GM21825 (cell line): Measurements from ENCODE around the gene BRAF.
"Not testable (repeated sequence)": the region's sequence is repeated elsewhere in the genome, so short reads cannot be mapped to it uniquely, and the experiment has no call there.

Experiments
- ATAC-seq: cut with Tn5 transposase; IDR thresholded peaks from one replicate; pipeline ENCODE4 v1.9.1; 2021; ENCODE audit warnings: mild to moderate bottlenecking, moderate library complexity; ENCODE audit not compliant: unreplicated experiment

BRAF gene

GRCh38 chr7:140920745-140921144 is 4.0 kb downstream of the BRAF start:
- no peak for ATAC-seq

DNA sequence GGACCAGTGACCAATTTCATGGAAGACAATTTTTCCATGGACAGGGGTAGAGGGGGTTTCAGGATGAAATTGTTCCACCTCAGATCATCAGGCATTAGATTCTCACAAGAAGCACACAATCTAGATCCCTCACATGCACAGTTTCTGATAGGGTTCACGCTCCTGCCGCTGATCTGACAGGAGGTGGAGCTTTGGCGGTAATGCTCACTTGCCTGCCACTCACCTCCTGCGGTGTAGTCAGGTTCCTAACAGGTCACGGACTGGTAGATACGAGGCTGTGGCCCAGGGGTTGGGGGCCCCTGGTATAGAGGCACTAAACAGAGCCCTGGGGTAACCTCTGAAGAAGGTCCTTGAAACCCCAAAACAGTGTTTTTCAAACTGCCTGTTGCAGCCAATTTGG is 6.5 kb downstream of the BRAF start:
- no peak for ATAC-seq

- no peak for ATAC-seq
Observed at GRCh38 chr7:140917258-140917657, 7.5 kb downstream of the BRAF start.

DNA sequence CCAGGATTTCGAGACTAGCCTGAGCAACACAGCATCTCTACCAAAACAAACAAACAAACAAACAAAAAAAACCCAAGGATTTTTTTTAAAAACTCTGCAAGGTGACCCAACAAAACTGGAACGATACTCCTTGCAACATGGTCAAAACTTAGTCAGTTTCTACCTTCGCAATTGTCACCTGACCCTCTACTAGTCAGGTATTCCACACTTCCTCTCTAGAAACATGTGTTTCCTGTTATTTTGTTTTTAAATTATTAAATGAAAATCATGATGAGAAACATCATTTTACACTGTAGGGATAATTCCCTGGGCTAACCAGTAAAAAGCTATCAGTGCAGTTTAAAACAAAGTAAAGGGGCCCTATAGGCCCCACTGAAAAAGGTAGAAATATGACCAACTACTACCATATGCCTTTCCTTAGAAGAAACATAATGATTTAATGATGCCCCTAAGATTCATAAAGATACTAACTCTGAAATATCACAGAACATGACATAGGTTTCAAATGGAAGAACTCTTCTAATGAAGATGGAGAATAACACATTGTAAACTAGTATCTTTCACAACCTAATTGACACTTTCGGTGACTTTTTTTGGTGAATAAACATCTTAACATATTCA is 8.7 kb downstream of the BRAF start:
- no peak for ATAC-seq

GRCh38 chr7:140914083-140914482 is 10.6 kb downstream of the BRAF start:
- no peak for ATAC-seq

DNA sequence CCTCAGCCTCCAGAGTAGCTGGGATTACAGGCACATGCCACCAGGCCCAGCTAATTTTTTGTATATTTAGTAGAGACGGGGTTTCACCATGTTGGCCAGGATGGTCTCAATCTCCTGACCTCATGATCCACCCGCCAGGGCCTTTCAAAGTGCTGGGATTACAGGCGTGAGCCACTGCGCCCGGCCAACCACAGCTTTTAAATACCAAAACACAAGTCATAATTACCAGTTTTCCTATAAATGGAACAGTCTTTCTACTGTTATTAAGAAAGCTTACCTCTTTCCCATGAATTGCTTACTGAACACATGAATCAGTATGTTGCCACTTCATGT is 11.2 kb downstream of the BRAF start:
- ATAC-seq, result not testable (repeated sequence)

DNA sequence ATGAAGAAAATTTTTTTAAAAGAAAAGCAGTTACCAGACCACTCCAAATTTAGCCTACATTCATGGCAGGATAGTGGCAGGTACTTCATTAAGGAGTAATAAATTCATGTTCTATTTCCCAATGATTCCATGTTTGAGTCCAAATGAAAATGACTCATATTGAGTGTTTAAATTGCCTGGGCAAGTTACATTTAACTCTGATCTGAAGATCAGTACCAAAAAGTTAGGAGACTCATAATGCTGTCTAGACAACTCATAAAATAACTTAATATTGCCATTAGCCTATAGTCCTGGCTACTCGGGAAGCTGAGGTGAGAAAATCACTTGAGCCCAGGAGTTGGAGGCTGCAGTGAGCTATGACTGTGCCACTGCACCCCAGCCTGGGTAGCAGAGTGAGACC is 13.0 kb downstream of the BRAF start:
- no peak for ATAC-seq

DNA sequence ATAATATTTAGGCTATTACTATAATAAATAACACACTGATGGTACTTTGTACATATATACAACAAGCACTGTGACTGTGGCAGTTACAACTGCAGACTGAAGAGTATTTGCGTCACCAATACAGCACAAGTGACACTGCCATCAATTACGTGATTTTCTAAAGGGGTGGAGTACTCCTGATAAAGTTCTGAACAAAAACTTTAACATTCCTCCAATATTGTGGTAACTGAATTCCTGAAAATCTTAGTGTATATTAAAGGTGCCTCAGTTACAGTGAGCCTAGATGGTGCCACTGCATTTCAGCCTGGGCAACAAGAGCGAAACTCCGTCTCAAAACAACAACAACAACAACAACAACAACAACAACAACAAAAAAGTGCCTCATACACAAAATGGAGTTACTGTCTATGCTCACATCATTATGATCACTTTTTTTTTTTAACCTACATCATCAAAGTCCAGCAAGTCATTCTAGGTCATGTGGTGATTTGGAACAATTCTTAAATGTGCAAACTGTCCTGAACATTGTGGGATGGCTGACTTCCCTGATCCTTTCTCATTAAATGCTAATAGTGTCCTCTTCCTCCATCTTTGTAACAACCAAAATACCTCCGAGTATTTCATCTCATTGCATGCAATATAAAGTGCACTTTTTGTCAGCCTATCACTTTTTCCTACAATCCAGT is 15.1 kb downstream of the BRAF start:
- ATAC-seq, result no peak

- no peak for ATAC-seq
Observed at GRCh38 chr7:140908361-140908760, 16.4 kb downstream of the BRAF start.

- no peak for ATAC-seq
Observed at GRCh38 chr7:140903741-140904480, 20.8 kb downstream of the BRAF start.

- peak; percentile 64 for ATAC-seq
Observed at GRCh38 chr7:140902303-140902953, 22.3 kb downstream of the BRAF start.

DNA sequence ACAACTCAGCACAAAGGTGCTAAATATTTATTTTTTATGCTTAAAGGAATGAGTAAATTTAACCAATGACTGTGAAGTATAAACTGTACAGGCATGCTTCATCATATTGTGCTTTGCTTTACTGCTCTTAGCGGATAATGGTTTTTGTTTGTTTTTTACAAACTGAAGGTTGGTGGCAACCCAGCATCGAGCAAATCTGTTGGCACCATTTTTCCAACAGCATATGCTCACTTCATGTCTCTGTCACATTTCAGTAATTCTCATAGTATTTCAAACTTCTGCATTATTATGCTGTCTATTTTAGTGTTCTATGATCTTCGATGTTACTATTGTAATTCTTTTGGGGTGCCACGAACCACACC is 22.8 kb downstream of the BRAF start:
- peak; percentile 7 for ATAC-seq

- ATAC-seq, result no peak
Observed at GRCh38 chr7:140899883-140900282, 24.8 kb downstream of the BRAF start.

GRCh38 chr7:140898786-140899536 is 25.8 kb downstream of the BRAF start:
- no peak for ATAC-seq

GRCh38 chr7:140896996-140897395 is 27.7 kb downstream of the BRAF start:
- no peak for ATAC-seq

DNA sequence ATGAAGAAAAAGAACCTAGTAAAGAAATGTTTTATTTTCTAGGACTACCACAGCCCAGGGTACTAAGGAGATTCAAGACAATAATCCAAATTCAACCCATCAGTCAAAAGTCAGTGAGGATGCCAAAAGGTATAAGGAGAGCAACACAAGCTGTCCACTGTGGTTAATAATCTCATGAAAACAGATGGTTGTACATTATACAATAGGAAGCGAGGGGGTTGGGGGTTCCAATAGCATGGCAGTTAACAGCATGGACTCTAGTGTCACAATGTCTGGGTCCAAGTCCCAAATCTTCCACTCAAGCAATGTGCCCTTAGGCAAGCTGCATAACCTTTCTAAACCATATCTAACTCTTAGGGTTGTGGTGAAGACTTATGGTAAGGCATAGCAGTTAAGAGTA is 35.1 kb downstream of the BRAF start:
- peak; percentile 38 for ATAC-seq

- ATAC-seq, result no peak
Observed at GRCh38 chr7:140889150-140889549, 35.6 kb downstream of the BRAF start.

- ATAC-seq, result no peak
Observed at GRCh38 chr7:140888087-140888486, 36.6 kb downstream of the BRAF start.

DNA sequence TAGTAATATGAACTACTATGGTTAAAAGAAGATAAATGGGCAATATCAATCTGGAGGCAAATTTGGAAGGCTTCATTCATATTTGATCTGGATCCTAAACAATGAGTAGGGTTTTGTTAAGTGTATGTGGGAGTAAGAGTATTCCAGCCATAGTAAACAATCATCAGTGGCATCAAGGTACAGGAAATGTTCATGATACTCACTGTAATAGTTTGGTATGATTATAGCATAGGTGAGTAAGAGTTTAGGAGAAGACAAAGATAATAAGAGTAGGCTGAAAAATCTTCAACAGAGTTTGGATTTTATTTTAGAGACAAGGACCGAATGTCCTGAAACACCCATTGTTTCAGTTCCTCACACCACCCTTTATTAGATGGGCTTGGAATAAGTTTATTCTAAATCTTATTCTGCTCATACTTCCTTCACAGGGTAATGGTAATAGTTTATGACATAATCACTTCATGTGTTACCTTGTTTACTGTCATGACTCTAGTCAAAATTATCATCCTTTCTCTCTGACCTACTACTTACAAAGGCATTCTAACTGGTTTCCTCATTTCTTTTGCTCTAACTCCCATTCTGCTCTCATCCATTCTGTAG is 38.9 kb downstream of the BRAF start:
- ATAC-seq, result no peak

DNA sequence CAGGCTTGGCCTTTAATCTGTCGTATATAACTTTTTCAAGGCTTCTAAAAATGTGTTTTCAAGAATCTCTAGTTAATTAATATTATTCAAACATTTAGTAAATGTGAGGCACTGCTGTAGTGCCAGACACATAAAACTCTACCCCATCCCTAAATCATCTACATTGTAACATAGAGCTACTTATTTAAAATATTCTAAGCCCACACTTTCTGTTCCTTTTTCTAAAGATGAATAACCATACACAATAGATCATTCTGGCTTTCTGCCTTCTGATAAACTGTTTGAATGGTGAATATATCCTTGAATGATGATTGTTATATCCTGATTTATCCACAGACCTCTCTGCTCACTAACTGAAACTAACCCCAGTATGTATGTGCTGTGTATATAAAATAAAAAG is 41.4 kb downstream of the BRAF start:
- ATAC-seq, result no peak

GRCh38 chr7:140882834-140883233 is 41.9 kb downstream of the BRAF start:
- not testable (repeated sequence) for ATAC-seq
